ENCODE data around the gene CLDND2.
A peak's percentile ranks its signal among the peaks of the same experiment; 100 is the strongest.

The CLDND2 gene

DNA sequence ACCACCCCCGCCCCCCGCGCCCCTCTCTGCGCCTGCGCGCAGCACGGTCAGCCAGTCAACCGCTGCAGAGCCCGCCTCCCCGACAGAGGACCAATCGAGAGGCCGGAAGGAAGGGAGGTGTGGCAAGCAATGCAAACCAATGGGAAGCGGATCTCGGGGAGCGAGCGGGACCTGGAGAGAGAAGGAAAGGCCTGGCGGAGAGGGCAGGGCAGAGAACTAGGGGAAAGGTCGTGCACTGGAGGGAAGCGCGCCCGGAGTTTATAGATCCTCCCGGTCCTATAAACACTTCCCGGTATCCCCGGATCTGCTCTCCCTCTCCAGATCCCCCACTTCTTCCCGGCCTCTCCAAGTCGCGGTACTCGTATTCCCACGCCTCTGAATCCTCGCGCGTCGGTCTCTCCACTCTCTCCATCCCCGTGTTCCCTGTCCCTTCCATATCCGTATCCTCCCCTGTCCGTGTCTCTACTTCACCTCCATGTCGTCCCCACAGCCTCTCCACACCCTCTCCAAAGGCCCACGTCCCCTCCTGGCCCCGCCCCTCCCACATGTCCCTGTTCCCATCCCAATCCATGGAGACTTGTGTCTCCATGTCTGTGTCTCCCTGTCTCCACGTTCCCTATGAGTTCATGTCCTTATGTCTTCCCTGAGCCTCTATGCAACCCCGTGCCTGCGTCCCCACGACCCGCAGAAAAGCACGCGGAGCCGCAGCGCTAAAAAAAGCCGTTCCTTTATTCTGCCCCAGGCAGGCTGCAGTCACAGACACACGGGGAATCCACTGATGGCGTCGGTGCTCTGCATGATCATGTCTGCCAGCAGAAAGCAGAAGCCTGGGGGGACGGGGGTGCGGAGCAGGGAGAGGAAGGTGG is 2.2 kb downstream of the CLDND2 start:
- Histone ChIP-seq H3K27me3 (ENCODE audit: control insufficient read depth, insufficient read depth, low read length) (no peaks in the 10 kb centered on the region), H3K27ac (ENCODE audit: low read length) (no peak overlapping the region), H3K36me3 (ENCODE audit: control insufficient read depth, insufficient read depth, low read length) (no peaks in the 10 kb centered on the region), H3K9me3 (ENCODE audit: control insufficient read depth, insufficient read depth, low read length) (no peaks in the 10 kb centered on the region), H3K4me1 (ENCODE audit: control insufficient read depth, insufficient read depth, low read length) (peaks cover 6% of the 10 kb centered on the region), H3K4me3 (ENCODE audit: low read length) (peak overlapping the region; percentile 72)
- no CpG with 5 or more reads among the region's 54 CpGs for WGBS (ENCODE audit: insufficient coverage, insufficient read length)
- peak; percentile 94 for DNase-seq (ENCODE audit: low read depth, low spot score)

DNA sequence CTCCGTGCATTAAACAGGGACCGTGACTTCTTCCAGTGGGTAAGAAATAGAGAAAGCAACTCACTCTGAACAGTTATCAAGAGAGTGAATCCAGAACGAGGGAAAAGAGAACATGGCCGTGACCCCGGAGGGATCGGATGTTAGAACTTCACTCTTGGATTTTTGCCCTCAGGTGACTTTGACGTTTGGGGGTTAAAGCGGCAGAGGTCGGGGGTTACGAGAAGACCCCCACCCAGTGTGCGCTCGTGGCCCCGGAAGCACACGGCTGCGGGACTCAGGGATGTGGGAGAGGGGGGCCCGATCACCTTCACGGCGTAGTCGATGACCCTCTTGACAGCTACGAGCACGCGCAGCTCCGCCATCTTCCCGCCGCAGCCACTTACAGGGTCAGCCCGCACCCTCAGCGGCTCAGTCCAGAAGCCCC is 2.8 kb downstream of the CLDND2 start, which contains the start of gene ETFB:
Gene ETFB (minus strand): TSS at position 424 of the 424 bp plus-strand sequence. CDS start 62 bp downstream, at position 362.
- no peak within 1 kb of the TSS for H3K27ac ChIP-seq (ENCODE audit: low read length)
- no peaks in the 10 kb centered on the region for H3K9me3 ChIP-seq (ENCODE audit: control insufficient read depth, insufficient read depth, low read length)
- no peaks in the 10 kb centered on the region for H3K27me3 ChIP-seq (ENCODE audit: control insufficient read depth, insufficient read depth, low read length)
- H3K4me3 ChIP-seq (ENCODE audit: low read length) = peak within 1 kb of the TSS; percentile 72
- no peaks in the 10 kb centered on the region for H3K36me3 ChIP-seq (ENCODE audit: control insufficient read depth, insufficient read depth, low read length)
- no CpG with 5 or more reads among the region's 27 CpGs for WGBS (ENCODE audit: insufficient coverage, insufficient read length)
- no peak for DNase-seq (ENCODE audit: low read depth, low spot score)
- H3K4me1 ChIP-seq (ENCODE audit: control insufficient read depth, insufficient read depth, low read length) = peaks cover 6% of the 10 kb centered on the region

DNA sequence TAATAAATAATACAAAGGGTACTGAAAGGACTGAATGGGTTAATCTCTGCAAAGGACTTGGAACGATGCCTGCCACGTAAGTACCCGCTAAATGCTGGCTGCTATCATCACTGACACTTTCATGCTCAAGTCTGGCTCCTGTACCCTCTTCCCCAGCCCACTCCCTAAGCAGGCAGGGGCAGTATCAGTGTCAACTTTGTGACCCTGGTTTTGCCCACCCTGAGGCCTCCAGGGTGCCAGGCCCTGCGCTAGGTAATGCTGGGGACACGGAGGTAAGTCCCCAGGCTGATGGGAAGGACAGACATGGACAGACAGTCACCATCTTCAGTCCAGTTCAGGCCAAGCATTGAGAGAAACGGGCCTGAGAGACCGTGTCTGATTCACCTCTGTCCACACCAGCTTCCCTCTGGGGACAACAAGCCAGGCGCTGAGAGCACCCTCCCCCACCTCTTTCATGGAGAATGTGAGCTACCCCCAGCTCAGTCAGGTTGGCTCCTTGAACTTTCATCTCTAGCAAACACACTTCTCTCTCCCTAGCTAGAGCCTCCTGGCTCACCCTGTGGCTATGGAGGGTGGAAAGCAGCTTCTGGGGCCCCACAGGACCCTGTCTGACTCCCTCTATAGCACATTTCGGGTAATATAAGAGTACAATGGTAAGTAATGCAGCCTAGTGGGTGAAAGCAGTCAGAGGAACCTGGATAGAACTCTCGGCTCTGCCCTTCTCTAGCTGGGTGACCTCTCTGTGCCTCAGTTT is 3.4 kb downstream of the CLDND2 start:
- Histone ChIP-seq H3K36me3 (ENCODE audit: control insufficient read depth, insufficient read depth, low read length) (no peaks in the 10 kb centered on the region), H3K27me3 (ENCODE audit: control insufficient read depth, insufficient read depth, low read length) (no peaks in the 10 kb centered on the region), H3K4me3 (ENCODE audit: low read length) (peak overlapping the region; percentile 67; the same call in 1 of the 2 replicates), H3K9me3 (ENCODE audit: control insufficient read depth, insufficient read depth, low read length) (no peaks in the 10 kb centered on the region), H3K4me1 (ENCODE audit: control insufficient read depth, insufficient read depth, low read length) (peaks cover 6% of the 10 kb centered on the region), H3K27ac (ENCODE audit: low read length) (no peak overlapping the region)
- WGBS (ENCODE audit: insufficient coverage, insufficient read length) = no CpG with 5 or more reads among the region's 10 CpGs
- no peak for DNase-seq (ENCODE audit: low read depth, low spot score)

DNA sequence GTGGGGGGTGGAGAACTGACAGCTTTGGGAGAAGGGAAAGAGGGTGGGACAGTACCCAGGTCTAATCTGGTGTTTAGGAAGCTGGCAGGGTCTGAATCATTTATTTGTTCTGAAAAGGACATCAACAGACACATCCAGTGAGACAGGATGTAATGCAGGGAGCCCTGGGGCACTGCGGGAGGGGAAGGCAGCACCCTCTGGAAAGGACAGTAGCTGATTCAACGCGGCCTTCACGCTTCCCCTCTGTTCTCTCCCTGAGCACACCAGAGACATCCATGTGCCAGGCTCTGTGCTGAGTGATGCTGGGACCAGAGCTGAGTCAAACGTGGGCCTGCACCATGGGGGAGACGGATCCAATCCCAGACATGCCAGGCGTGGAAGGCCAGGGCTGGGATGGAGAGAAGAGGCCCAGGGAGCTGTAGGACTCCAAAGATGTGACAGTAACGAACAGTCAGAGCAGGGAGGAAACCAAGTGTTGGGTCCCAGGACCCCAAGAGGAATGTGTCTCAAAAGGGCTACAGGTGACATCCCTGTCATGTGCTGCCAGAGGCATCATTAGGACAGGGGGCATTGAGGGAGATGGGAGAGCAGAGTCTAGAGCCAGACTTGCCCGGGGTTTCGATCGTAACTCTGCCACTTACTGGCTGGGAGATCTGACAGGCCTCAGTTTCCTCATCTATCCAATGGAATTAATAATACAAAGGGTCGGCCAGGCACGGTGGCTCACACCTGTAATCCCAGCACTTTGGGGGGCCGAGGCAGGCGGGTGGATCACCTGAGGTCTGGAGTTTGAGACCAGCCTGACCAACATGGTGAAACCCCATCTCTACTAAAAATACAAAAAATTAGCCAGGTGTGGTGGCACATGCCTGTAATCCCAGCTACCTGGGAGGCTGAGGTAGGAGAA is 4.3 kb downstream of the CLDND2 start:
- no peak for DNase-seq (ENCODE audit: low read depth, low spot score)
- Histone ChIP-seq H3K4me3 (ENCODE audit: low read length) (no peak overlapping the region), H3K27ac (ENCODE audit: low read length) (no peak overlapping the region), H3K9me3 (ENCODE audit: control insufficient read depth, insufficient read depth, low read length) (no peaks in the 10 kb centered on the region), H3K4me1 (ENCODE audit: control insufficient read depth, insufficient read depth, low read length) (peaks cover 6% of the 10 kb centered on the region), H3K27me3 (ENCODE audit: control insufficient read depth, insufficient read depth, low read length) (no peaks in the 10 kb centered on the region), H3K36me3 (ENCODE audit: control insufficient read depth, insufficient read depth, low read length) (no peaks in the 10 kb centered on the region)
- WGBS (ENCODE audit: insufficient coverage, insufficient read length) = no CpG with 5 or more reads among the region's 15 CpGs

DNA sequence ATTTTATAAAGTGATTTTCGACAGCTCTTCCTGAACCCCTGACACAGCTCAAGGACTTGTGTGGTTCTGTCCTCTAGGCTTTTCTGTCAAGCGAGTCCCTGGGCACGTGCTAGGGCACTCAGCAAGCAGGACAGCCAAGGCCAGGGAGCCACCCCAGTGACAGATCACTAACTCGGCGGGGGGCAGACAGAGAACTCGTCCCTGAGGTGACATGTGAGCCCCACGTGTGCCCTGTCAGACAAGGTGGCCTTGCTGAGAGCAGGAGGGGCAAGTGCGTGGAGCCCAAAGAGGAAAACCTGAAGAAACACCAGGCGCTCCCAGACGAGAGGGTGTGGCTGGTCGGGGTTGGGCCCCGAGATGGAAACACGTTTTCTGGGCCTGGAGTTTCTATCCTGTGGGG is 7.6 kb downstream of the CLDND2 start:
- Histone ChIP-seq H3K4me1 (ENCODE audit: control insufficient read depth, insufficient read depth, low read length) (no peaks in the 10 kb centered on the region), H3K27me3 (ENCODE audit: control insufficient read depth, insufficient read depth, low read length) (no peaks in the 10 kb centered on the region), H3K4me3 (ENCODE audit: low read length) (no peak overlapping the region), H3K27ac (ENCODE audit: low read length) (no peak overlapping the region), H3K9me3 (ENCODE audit: control insufficient read depth, insufficient read depth, low read length) (no peaks in the 10 kb centered on the region), H3K36me3 (ENCODE audit: control insufficient read depth, insufficient read depth, low read length) (no peaks in the 10 kb centered on the region)
- WGBS (ENCODE audit: insufficient coverage, insufficient read length) = no CpG with 5 or more reads among the region's 13 CpGs
- DNase-seq (ENCODE audit: low read depth, low spot score) = no peak

DNA sequence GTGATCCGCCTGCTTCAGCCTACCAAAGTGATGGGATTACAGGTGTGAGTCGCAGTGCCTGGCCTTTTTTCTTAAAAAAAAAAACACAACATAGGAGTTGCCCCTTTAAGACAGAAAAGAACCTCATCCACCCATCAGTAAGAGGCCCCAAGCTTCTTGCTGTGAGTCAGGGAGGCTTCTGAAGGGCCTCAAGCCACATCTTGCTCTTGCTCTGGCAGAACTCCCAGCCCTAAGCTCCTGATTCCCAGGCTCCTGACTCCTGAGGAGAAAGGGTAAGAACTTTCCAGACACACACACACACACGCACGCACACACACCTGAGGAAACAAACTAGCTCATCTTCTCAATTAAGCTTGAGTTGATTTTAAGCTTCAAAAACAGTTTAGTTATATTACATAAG is 9.5 kb downstream of the CLDND2 start:
- no peaks in the 10 kb centered on the region for H3K36me3 ChIP-seq (ENCODE audit: control insufficient read depth, insufficient read depth, low read length)
- DNase-seq (ENCODE audit: low read depth, low spot score) = no peak
- no CpG with 5 or more reads among the region's 4 CpGs for WGBS (ENCODE audit: insufficient coverage, insufficient read length)
- H3K27me3 ChIP-seq (ENCODE audit: control insufficient read depth, insufficient read depth, low read length) = no peaks in the 10 kb centered on the region
- H3K9me3 ChIP-seq (ENCODE audit: control insufficient read depth, insufficient read depth, low read length) = no peaks in the 10 kb centered on the region
- no peak overlapping the region for H3K27ac ChIP-seq (ENCODE audit: low read length)
- peaks cover 1% of the 10 kb centered on the region; the same call in 1 of the 2 replicates for H3K4me1 ChIP-seq (ENCODE audit: control insufficient read depth, insufficient read depth, low read length)
- no peak overlapping the region for H3K4me3 ChIP-seq (ENCODE audit: low read length)

DNA sequence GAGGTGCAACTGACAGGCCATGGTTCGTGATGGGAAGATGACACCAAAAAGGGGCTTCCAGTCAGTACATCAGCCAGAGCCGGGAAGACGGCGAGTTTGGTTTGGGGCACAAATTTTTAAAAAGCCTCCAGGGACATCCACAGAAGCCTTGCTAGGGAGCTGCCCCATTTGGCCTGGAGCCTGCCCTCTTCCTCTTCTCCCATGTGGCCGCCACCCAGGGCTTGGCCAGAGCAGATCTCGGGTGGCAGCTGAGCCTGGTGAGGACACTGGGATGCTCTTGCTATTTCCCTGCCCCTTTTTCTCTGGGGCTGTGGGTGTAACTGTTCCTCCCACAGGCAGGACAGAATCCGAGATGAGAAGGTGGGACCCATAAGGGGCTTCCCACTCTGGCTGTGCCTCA is 10.9 kb downstream of the CLDND2 start:
- Histone ChIP-seq H3K27me3 (ENCODE audit: control insufficient read depth, insufficient read depth, low read length) (no peaks in the 10 kb centered on the region), H3K4me3 (ENCODE audit: low read length) (no peak overlapping the region), H3K36me3 (ENCODE audit: control insufficient read depth, insufficient read depth, low read length) (no peaks in the 10 kb centered on the region), H3K9me3 (ENCODE audit: control insufficient read depth, insufficient read depth, low read length) (no peaks in the 10 kb centered on the region), H3K4me1 (ENCODE audit: control insufficient read depth, insufficient read depth, low read length) (peaks cover 4% of the 10 kb centered on the region; the same call in 1 of the 2 replicates), H3K27ac (ENCODE audit: low read length) (no peak overlapping the region)
- WGBS (ENCODE audit: insufficient coverage, insufficient read length) = no CpG with 5 or more reads among the region's 7 CpGs
- no peak for DNase-seq (ENCODE audit: low read depth, low spot score)

DNA sequence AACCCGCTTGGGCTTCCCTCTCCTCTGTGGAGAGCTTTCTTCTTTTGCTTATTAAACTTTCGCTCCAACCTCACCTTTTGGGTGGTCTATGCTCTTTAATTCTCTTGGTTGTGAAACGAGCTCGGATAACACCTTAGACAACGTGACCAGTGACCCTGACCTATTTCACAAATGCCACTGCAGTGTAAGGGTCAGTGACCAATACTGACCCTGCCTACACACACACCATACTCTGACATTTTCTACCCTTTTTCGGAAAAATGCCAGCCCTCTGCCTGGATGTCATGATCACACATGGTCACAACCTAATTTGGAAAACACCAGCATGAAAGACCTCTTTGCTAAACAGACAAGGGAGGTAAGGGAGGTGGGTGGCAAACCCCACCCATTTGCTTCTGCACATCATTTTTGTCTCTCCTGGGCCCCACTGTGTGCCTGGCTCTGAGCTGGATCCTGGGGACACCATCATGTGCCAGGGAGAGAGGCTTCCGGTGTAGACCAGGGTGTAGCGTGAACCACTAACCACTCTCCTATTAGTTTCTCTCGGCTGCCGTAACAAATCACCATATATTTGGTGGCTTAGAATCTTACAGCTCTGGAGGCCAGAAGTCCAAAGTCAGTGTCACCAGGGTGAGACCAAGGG is 12.5 kb downstream of the CLDND2 start:
- H3K4me3 ChIP-seq (ENCODE audit: low read length) = no peak overlapping the region
- H3K4me1 ChIP-seq (ENCODE audit: control insufficient read depth, insufficient read depth, low read length) = peaks cover 4% of the 10 kb centered on the region; the same call in 1 of the 2 replicates
- DNase-seq (ENCODE audit: low read depth, low spot score) = no peak
- no peaks in the 10 kb centered on the region for H3K9me3 ChIP-seq (ENCODE audit: control insufficient read depth, insufficient read depth, low read length)
- no CpG with 5 or more reads among the region's 10 CpGs for WGBS (ENCODE audit: insufficient coverage, insufficient read length)
- H3K27me3 ChIP-seq (ENCODE audit: control insufficient read depth, insufficient read depth, low read length) = no peaks in the 10 kb centered on the region
- peaks cover 2% of the 10 kb centered on the region; the same call in 1 of the 2 replicates for H3K36me3 ChIP-seq (ENCODE audit: control insufficient read depth, insufficient read depth, low read length)
- H3K27ac ChIP-seq (ENCODE audit: low read length) = no peak overlapping the region

DNA sequence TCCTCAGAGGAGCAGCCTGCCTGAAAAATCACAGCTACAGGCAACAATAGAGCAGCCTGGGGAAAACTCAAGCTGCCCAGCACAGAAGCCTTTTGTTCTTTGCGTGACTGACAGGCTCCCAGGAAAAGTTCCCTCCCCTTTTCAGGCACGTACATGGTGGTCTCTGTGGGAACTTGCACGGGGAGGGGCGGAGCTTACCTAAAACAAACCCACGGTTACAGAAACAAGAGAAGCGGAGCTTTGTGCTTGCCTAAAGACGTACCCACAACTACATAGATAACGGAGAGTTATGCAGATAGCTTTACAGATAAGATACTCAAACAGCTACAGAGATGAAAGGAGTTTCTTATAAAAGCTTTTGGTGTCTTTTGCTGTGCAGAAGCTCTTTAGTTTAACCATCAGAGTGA is 14.1 kb downstream of the CLDND2 start:
- Histone ChIP-seq H3K9me3 (ENCODE audit: control insufficient read depth, insufficient read depth, low read length) (no peaks in the 10 kb centered on the region), H3K27me3 (ENCODE audit: control insufficient read depth, insufficient read depth, low read length) (no peaks in the 10 kb centered on the region), H3K4me1 (ENCODE audit: control insufficient read depth, insufficient read depth, low read length) (peaks cover 4% of the 10 kb centered on the region; the same call in 1 of the 2 replicates), H3K4me3 (ENCODE audit: low read length) (no peak overlapping the region), H3K36me3 (ENCODE audit: control insufficient read depth, insufficient read depth, low read length) (peaks cover 3% of the 10 kb centered on the region; the same call in 1 of the 2 replicates), H3K27ac (ENCODE audit: low read length) (no peak overlapping the region)
- WGBS (ENCODE audit: insufficient coverage, insufficient read length) = no CpG with 5 or more reads among the region's 8 CpGs
- no peak for DNase-seq (ENCODE audit: low read depth, low spot score)
